GM21423 (cell line): ENCODE data around the gene PDP2.

Experiments used
- ATAC-seq: cut with Tn5 transposase; IDR thresholded peaks from one replicate; pipeline ENCODE4 v1.9.1; 2021; ENCODE audit warnings: mild to moderate bottlenecking, moderate library complexity; ENCODE audit not compliant: unreplicated experiment

PDP2 gene

GRCh38 chr16:66918355-66918754 lies 38.0 kb downstream of the PDP2 start:
- no peak for ATAC-seq

GRCh38 chr16:66918803-66919568 lies 38.7 kb downstream of the PDP2 start, which contains the start of gene CDH16:
TSS of gene CDH16 (minus strand) at chr16:66918885. CDS start at chr16:66918065, 820 bp downstream.
- ATAC-seq: no peak

DNA sequence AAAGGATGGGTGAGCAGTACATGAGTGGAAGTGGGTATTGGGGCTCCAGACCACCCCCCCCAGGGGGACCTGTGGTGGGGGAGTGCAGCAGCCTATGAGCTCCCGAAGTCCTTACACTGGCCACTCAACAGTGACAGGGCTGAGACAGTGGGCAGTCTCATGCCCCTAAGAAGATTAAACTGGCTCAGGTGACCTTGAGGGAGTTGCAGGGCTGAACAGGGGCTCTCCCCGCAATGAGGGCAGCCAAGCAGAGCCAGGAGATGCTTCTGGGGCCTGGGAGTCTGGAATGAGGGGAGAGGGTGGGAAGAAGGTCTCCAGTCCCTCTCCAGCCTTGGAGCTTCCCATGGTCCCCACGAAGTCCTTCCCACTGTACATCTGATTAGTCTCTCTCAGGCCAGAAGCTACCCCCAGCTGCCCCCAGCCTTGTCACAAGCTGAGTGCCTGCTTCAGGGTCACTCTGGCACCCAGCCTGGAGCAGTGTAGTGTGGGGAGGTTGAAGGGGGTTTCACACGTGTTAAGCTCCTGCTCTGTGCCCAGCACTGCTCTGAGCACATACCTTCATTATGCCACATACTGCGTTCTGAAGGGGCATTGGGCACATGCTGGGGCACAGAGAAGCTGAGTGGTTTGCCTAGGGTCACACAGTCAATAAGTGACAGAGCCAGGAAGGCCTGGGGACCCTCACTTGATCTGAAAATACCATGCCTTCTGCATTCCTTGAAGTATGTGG lies 39.4 kb downstream of the PDP2 start:
- ATAC-seq: no peak

DNA sequence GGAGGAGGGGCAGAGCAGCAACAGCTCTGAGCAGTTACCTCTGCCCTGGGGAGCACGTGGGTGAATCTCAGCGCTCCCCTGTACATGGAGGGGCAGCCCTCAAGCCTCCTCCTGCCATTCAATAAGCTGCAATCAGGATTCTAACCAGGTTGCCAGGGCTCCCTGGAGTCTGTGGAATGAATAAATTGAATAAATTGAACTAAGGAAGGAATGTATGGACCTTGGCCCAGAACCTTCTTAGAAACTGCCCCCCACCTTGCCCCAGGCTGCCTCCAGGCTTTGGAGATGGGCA lies 39.9 kb downstream of the PDP2 start:
- ATAC-seq: no peak

DNA sequence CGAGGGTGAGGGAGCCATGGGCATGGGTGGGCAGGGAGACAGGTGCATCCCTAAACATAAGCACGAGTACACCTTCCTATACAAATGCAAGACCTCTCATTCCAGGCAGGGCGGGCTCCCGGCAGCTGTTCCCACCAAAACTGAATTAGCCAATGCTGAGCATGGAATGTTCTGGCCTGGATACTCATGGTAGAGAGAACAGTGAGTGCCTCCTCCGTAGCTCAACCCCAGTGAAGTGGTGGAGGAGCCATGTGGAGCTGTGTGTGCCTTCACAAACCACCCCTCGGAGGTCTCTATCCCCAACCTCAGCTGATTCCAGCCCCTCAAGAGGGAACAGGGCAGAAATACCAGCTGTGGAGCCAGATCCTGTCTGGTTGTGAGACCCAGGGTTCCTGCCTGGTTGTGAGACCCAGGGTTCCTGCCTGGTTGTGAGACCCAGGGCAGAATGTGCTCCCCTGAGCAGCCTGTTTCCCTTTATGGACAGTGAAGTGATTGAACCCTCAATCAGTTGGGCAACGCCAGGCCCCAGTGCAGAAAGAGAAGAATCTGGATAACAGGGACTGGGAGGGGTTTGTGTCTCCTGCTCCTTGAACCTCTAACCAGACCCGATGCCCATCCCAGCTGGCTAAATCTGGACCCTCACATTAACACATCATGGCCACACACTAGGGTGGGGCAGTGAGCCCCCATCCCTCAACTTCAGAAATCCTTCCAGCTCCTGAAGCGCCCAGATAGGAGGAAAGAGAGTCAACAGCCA lies 40.8 kb downstream of the PDP2 start:
- no peak for ATAC-seq

- ATAC-seq: no peak
Observed at GRCh38 chr16:66921729-66922450, 41.6 kb downstream of the PDP2 start.

DNA sequence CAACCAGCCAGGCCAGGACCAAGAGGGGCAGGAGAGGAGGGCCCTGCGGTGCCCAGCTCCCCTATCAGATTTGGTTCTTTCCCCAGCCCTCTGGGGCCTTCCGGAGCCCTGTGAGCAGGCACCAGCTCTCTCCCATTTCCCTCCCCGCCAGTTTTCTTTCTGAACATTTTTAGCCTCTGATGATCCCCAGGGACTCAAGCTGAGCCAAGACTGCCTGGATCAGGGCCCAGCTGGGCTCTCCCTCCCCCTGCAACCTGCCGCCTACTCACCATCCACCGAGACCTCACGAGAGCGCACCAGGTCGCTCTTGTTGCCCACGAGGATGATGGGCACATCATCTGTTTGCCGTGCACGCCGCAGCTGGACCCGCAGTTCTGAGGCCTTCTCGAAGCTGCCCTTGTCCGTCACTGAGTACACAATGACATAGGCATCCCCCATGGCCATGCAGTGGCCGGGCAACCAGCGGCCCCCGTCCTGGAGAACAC lies 43.0 kb downstream of the PDP2 start:
- no peak for ATAC-seq

GRCh38 chr16:66923866-66924265 lies 43.6 kb downstream of the PDP2 start:
- no peak for ATAC-seq

DNA sequence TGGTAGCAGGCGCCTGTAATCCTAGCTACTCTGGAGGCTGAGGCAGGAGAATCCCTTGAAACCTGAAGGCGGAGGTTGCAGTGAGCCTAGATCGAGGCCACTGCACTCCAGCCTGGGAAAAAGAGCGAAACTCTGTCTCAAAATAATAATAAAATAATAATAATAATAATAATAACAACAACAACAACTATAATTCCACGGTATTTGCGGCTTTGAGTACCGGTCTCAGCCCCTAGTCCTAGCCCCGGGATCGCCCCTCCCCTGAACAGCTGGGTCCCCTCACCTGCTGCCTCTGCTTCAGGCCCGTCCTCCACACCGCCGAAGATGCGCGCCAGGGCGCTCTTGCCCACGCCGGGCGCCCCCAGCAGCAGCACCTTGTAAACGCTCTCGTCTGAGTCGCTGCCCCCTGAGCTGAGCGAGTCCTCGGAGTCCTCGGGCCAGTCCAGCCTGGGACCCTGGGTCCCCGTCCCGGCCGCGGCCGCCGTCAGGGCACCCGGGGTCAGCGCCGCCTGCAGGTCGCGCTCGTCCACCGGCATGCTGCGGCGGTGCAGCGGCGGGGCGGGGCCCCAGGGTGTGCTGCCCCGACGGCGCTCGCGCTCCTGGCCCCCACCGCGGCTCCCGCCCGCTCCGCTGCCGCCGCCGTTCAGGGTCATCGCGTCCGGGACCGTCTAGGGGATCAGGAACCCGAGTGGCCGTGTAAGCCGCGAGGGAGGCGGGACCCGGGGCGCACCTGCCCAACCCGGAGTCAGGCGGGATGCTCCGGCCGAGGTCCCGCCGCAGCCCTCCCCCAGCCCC lies 44.4 kb downstream of the PDP2 start:
- no peak for ATAC-seq

DNA sequence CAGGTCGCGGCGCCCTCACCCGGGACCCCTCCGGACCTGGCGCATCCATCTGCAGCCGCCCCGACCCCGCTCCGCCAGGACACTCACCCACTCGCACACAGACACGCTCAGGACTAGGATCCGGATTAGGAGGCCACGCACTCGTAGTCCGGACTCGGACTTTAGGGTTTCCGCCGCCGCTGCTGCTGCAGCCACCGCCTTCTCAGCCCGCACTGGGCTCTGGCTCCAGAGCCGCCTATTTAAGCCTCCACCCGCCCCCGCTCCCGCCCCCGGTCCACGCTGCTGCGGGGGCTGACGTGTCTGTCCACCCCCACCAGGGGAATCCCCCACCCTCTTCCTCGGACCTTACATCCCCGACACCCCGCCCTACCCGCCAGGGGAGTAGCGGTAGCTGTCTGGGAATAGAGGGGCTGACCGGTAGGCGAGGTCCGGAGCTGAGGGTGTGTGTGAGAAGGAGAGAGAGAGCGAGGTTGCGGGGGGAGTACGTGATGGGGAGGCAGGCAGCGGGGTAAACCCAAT lies 45.1 kb downstream of the PDP2 start, which contains the start of gene RRAD:
RRAD (minus strand) TSS at position 214 of the 519 bp plus-strand sequence. CDS start 356 bp downstream, outside the sequence.
- no peak for ATAC-seq

DNA sequence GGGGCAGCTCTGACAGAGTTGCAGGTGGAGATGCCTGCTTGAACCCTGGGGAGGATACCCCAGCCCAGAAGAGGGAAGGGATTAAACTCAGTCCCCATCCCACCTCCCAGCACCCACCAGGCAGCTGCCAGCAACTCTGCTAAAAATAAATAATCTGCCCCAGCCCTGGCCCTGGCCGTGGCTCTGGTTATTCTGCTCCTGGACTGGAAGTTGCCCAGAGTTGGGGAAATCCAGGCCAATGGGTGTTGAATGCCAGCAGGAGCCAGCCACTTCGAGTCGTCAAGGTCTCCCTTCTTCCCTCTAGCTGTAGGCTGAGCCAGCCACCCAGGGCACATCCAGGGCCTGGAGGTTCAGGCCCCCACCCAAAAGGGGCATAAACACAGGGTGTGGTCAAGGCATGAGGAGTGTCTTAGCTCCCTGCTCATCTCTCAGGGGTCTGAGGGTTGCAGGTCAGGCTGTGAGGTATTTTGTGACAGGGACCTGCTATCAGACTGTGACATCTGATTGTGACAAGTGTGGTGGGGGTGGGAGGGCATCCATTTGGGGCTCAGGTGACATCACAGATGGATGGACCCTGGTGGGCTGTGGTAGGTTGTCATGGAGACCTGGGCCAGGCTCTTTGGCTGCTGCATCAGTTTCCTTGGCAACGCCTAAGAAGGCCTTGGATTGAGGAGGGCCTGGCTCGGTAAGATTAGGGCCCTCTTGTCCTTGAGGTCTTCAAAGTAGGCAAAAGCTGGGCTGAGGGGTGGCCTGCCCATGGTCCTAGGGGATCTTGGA lies 46.0 kb downstream of the PDP2 start:
- no peak for ATAC-seq

DNA sequence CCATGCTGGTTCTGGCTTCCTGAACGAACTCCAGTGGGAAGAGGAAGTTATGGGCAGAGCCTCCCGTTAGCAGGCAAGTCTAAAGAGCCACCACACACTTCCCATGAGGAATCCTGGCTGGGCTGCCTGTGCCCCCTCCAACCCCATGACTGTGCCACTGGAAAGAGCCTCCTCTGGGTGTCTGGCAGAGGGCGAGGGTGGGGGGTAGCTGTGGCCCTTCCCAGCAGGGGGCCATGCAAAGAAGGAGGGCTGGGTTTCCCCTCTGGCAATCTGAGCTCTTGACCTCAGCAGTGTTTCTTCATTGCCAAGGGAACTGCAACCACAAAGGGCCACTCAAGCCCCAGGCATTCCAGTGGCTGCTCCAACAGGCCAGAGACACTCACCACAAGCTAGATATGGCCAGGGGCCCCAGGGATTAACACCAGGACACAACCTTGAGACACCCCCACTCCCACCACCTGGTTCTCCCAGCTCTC lies 46.7 kb downstream of the PDP2 start:
- no peak for ATAC-seq

- ATAC-seq: no peak
Observed at GRCh38 chr16:66927918-66928649, 47.8 kb downstream of the PDP2 start.

- no peak for ATAC-seq
Observed at GRCh38 chr16:66928702-66929388, 48.5 kb downstream of the PDP2 start.

DNA sequence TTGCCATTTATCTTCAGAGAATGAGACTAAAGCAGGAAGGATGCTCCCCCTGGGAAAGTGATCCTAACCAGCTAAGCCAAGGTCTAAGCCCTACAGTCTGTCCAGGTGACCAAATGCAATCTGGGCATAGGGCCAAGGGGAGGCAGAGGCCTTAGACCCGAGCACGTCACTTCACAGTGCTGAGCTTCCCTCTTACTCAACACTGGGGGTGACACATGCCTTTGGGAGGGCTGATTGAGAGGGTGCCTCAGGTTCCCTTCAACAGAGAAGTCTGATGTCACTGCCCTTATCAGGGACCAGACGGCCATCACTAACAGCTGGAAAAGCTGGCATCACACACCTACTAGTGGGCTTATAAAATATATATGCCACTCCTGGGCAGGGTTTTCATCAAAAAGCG lies 49.9 kb downstream of the PDP2 start:
- ATAC-seq: no peak

- ATAC-seq: no peak
Observed at GRCh38 chr16:66931665-66932064, 51.4 kb downstream of the PDP2 start.

GRCh38 chr16:66932076-66932475 lies 51.8 kb downstream of the PDP2 start:
- ATAC-seq: no peak

- ATAC-seq: peak; percentile 7
Observed at GRCh38 chr16:66933776-66934137, 53.4 kb downstream of the PDP2 start.
